ENCODE measurements around the gene CBL.

Gene CBL

DNA sequence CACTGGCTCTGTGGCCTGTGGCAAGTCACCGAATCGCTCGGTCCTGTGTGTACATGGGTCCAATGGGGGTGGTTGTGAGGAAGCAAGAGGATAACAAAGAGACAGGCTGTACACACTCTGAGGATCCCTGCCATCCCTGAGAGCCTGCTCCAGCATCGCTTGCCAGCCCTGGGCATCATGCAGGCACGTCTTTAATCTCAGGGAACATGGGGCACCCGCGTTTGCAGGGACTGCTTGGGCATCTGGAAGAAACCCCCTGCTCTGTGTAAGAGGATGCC, 135.8 kb downstream of the CBL start:
- Mint-ChIP-seq H3K27me3 (peaks cover 79% of the 10 kb centered on the region), H3K4me3 (no peak overlapping the region), H3K36me3 (peaks cover 3% of the 10 kb centered on the region), H3K27ac (no peak overlapping the region), H3K4me1 (peaks cover 25% of the 10 kb centered on the region), H3K9me3 (no peaks in the 10 kb centered on the region)
- ATAC-seq, result no peak

DNA sequence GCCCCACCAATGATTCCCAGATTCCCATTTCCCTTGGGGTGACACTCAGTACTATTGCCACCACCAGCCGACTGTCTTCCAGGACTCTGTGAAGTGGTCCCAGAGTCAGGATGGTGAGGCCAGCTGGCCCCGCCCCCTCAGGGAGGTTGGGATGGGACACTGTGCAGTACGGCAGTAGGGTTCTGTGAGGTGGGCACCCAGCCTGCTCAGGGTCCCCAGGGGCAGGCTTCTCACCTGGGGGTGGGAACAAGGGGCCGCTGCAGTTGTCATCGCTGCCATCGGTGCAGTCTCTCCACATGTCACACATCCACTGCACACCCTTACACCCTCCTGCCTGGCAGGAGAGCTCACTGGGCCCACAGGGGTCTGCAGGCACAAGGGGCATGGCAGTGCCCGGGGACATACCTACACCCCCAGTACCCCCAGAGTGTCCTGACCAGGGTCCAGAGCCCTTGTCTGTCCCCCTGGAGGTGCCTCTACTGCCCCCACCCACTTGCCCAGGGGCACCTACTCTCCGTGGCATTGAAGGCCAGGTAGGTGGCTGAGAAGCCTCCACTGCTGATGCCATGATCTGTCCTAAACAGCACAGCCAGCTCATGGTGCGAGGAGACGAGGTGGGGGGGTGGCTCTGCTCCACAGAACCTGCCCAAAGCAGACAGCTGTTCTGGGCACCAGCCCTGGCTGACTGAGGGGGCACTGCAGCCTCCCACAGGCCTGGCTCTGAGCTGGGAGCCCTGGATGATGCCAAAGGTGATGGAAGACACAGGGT, 136.4 kb downstream of the CBL start:
- no peak overlapping the region for H3K27ac Mint-ChIP-seq
- H3K9me3 Mint-ChIP-seq, result no peaks in the 10 kb centered on the region
- H3K4me3 Mint-ChIP-seq, result no peak overlapping the region
- peaks cover 24% of the 10 kb centered on the region for H3K4me1 Mint-ChIP-seq
- H3K27me3 Mint-ChIP-seq, result peaks cover 85% of the 10 kb centered on the region
- no peak for ATAC-seq
- no peaks in the 10 kb centered on the region for H3K36me3 Mint-ChIP-seq

DNA sequence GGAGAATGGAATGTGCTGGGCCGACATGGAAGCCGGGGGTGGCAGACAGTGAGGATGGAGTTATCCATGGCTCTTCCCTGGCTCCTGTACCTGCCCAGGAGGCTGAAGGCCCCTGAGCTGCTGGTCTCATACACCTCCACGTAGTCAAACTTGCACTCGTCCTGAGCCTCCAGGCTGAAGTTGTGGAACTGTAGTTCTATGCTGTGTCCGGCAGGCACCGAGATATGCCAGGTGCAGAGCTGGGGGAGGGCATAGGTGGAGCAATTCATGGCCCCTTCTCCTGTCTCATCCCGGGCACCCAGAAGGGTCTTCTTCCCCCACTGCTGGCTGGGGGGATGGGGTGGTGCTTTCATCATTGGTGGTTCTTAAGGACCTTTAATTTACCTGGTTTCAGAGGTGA, 137.6 kb downstream of the CBL start:
- no peak for ATAC-seq
- Mint-ChIP-seq H3K27ac (no peak overlapping the region), H3K36me3 (no peaks in the 10 kb centered on the region), H3K27me3 (peaks cover 87% of the 10 kb centered on the region), H3K4me1 (peaks cover 19% of the 10 kb centered on the region), H3K9me3 (no peaks in the 10 kb centered on the region), H3K4me3 (no peak overlapping the region)

DNA sequence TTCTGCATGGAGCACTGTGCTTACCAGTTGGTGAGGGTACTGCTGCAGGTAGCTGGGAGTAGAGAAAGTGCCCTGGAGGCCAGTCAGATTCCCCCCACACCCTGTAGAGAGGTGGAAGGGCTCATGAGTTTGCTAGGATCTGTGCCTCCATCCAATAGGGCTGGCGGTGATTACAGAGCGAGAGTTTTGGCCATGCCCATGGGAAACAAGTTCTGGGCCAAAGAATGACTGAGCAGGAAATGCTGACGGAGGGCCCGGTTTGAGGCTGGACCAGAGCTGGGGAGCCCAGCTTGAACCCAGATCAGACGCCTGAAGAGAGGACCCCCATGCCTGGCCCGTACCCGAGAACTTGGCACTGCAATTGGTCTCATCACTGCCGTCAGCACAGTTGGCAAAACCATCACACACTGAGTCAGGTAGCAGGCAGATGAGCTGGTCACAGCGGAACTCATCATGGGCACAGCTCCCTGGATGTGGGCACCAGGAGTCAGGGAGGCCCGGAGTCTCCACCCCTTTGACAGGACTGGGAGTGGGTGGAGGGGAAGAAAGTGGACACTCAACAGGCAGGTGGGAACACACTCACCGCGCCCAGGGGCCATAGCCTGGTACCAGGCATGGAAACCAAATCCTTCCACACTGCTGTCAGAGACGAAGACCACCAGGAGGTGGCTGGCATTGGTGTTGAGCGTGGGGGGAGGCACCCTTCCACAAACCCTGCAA, 138.3 kb downstream of the CBL start:
- Mint-ChIP-seq H3K27me3 (peaks cover 80% of the 10 kb centered on the region), H3K4me1 (peaks cover 12% of the 10 kb centered on the region), H3K27ac (no peak overlapping the region), H3K4me3 (no peak overlapping the region), H3K36me3 (no peaks in the 10 kb centered on the region), H3K9me3 (no peaks in the 10 kb centered on the region)
- no peak for ATAC-seq

GRCh38 chr11:119345685-119346084, 139.5 kb downstream of the CBL start:
- Mint-ChIP-seq H3K9me3 (no peaks in the 10 kb centered on the region), H3K4me1 (peaks cover 9% of the 10 kb centered on the region), H3K36me3 (no peaks in the 10 kb centered on the region), H3K27ac (no peak overlapping the region), H3K27me3 (peaks cover 83% of the 10 kb centered on the region), H3K4me3 (no peak overlapping the region)
- ATAC-seq, result no peak

GRCh38 chr11:119346605-119347004, 140.5 kb downstream of the CBL start, which contains the start of gene MFRP:
Gene MFRP (minus strand): TSS chr11:119346705. CDS start chr11:119346513, 192 bp downstream.
- ATAC-seq, result no peak
- Mint-ChIP-seq H3K4me1 (no peaks in the 10 kb centered on the region), H3K27ac (no peak within 1 kb of the TSS), H3K36me3 (no peaks in the 10 kb centered on the region), H3K27me3 (peaks cover 83% of the 10 kb centered on the region), H3K9me3 (no peaks in the 10 kb centered on the region), H3K4me3 (no peak within 1 kb of the TSS)

DNA sequence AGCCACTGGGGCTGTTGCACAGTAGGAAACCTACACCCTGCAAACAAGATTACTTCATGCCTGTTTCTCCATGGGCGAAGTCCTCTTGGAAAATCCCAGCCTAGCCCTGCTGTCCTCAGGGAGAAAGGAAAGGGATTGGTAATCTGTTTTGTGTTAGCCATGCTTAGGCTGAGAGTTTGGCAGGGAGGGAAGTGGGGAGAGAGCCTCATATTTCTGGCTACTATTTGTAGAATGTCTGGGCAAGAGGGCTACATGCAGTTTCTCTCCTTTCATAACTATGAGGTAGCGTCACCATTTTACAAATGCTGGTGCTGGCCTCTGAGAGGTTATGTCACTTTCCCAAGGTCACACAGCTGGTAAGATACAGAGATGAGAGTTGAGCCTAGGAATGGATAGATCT, 141.1 kb downstream of the CBL start:
- Mint-ChIP-seq H3K4me1 (no peaks in the 10 kb centered on the region), H3K36me3 (no peaks in the 10 kb centered on the region)
- no peak for ATAC-seq

DNA sequence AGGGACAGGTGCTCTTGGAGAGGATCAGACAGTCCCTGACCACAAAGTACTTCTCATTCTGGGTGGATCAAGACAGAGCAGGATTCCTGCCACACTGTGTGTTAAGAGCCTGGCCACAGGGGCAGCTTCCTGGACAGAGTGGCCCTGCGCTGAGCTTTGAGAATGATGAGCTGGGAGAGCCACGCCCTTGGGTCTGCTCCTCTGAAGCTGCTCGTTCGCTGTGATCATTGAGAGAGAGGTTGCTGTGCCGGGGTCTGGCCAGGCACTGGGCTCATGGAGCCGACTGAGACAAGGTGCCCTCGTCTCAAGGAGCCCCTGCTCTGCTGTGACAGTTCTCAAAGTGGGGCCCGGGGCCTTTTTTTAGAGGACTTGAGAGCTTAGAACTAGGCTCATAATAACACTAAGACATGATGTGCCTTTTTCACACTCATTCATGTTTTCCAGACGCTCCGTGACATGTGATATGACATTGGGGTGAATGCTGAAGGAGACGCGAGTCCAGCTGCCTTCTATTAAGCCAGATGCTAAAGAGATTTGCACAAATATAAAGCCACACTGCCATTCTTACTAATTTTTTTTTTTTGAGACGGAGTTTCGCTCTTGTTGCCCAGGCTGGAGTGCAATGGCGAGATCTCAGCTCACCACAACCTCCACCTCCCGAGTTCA, 141.9 kb downstream of the CBL start:
- Mint-ChIP-seq H3K4me1 (no peaks in the 10 kb centered on the region), H3K4me3 (no peak overlapping the region), H3K36me3 (no peaks in the 10 kb centered on the region), H3K27ac (no peak overlapping the region), H3K27me3 (peaks cover 83% of the 10 kb centered on the region), H3K9me3 (no peaks in the 10 kb centered on the region)
- no peak for ATAC-seq

More for the DNA sequence above, 141.1 kb downstream of the CBL start:
- Mint-ChIP-seq H3K27me3 (peaks cover 83% of the 10 kb centered on the region), H3K4me3 (no peak overlapping the region), H3K9me3 (no peaks in the 10 kb centered on the region), H3K27ac (no peak overlapping the region)

DNA sequence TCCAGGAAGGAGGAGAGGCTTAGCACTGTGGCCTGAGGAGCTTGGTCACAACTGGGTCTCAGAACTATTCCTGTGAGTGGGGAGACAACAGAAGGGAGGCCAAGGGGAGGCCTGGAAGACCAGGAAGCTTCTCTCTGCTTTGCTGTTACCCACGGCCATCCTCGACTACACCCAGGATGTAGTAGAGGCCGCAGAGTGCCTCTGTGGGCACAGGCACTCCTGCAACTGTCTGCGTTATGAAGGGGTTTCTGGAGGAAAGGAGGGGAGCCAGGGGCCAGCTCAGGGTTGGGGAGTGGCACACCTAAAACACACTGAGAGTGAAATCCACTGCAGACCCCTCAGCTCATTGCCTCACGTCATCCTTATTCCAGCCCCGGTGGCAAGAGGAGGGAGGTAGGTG, 144.2 kb downstream of the CBL start:
- Mint-ChIP-seq H3K4me3 (no peak overlapping the region), H3K9me3 (no peaks in the 10 kb centered on the region), H3K27ac (no peak overlapping the region), H3K27me3 (peaks cover 70% of the 10 kb centered on the region), H3K36me3 (no peaks in the 10 kb centered on the region), H3K4me1 (no peaks in the 10 kb centered on the region)
- no peak for ATAC-seq

DNA sequence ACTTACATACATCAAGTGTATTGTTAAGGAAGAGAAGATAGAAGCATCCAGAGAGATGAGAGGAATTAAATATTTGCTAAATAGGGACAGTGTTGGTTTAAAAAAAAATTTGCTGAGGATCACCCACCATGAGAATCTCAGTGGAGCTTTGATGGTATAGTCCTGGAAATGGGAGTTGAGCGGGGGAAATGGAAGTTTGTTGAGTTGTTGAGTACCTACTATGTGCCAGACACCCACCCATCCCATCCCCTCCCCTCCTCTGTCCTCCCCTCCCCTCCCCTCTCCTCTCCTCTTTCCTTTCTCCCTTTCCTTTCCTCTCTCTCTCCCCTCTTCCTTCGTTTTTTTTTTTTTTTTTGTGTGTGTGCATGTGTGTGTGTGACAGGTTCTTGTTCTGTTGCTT, 145.1 kb downstream of the CBL start:
- Mint-ChIP-seq H3K4me1 (peaks cover 4% of the 10 kb centered on the region), H3K4me3 (no peak overlapping the region), H3K9me3 (no peaks in the 10 kb centered on the region), H3K27ac (no peak overlapping the region), H3K36me3 (no peaks in the 10 kb centered on the region), H3K27me3 (peaks cover 70% of the 10 kb centered on the region)
- ATAC-seq, result no peak

DNA sequence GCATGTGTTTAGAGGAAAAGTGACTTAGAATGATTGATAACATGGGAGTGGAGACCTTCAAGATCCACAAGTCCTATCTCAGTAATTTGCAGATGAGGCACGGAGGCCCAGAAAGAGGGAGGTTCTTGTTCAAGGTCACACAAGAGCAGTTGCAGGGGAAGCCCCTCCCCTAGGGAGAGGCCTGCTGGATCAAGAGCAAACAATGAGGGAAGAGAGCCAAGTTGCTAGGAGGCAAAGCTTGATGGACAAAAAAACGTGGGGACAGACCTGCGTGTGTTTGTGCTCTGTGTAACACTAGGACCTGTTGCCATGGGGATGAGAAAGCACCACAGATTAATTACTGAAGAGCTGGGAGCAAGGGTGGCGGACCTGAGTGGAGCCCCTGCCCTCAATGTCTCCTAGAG, 146.7 kb downstream of the CBL start:
- Mint-ChIP-seq H3K9me3 (no peaks in the 10 kb centered on the region), H3K4me1 (peaks cover 11% of the 10 kb centered on the region), H3K36me3 (no peaks in the 10 kb centered on the region), H3K27ac (no peak overlapping the region), H3K27me3 (peaks cover 70% of the 10 kb centered on the region), H3K4me3 (no peak overlapping the region)
- no peak for ATAC-seq

DNA sequence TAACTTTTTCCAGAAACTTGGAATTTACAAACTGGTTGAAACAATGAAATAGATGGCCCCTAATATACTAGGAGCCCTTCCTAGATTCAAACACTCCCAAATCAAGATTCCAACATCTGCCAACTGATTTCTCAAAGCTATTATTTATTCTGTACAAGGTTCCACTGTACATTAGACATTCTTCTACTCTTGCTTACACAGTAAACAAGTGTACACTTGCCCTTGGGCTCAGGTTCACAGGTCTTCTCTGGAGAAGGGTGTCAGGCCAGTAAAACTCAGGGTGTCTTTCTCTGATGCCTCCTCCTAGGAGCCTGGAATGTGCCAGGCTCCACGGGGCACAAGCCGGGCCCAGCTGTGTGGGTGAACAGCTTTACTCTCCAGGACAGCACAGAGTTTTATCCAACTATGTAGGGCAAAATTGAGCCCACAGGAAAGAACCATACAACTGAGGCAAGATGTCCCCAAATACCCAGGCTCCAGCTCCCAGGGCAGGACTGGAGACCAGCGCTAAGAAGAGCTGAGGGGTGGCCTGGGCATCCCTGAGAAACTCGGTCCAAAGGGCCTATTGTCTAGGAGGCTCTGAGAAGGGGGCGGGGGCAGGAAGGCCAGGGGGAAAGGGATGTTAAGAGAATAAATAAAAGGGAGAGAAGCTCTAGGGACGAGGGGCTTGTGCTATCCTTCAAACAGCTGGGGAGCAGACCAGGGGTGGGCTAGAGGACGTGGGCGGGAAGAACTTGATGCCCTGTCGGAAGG, 149.1 kb downstream of the CBL start:
- no peak overlapping the region for H3K27ac Mint-ChIP-seq
- no peaks in the 10 kb centered on the region for H3K36me3 Mint-ChIP-seq

DNA sequence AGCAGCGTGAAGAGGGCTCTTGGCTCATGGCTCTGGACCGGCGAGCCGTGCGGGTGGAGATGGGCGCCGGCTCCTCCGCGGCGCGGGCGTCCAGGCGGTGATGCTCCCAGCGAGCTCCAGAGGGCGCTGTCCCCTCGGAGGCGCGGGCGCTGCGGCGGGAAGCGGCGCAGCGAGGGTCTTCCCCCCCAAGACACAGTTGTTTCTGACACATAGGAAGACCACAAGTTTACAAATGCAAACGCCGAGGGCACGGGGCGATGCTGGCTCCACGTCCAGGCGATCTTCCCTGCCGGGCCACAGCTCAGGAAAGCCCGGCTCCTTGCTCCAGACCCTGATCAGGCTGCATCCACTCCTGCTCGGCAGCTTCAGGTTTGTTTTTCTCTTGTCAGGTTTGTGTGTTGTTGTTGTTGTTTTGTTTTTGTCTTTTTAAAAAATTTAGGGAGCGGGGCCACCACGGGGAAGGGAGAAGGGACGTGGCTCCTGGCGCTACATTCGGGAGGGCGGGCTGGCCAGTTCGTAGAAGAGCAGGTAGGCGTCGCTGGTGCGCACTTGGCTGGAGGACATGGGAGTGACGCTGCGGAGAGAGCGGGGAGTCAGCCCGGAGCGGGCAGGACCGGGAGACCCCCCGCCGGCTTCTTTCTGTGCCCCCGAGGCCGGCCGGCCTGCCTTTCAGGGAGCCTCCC, 150.4 kb downstream of the CBL start:
- Mint-ChIP-seq H3K36me3 (no peaks in the 10 kb centered on the region), H3K27ac (no peak overlapping the region), H3K4me3 (peak overlapping the region; percentile 88), H3K9me3 (no peaks in the 10 kb centered on the region), H3K4me1 (peaks cover 22% of the 10 kb centered on the region), H3K27me3 (peaks cover 51% of the 10 kb centered on the region)
- ATAC-seq, result peak; percentile 76

More for the DNA sequence above, 149.1 kb downstream of the CBL start:
- Mint-ChIP-seq H3K9me3 (no peaks in the 10 kb centered on the region), H3K4me1 (peaks cover 22% of the 10 kb centered on the region), H3K4me3 (peak overlapping the region; percentile 24), H3K27me3 (peaks cover 63% of the 10 kb centered on the region)
- ATAC-seq, result no peak

DNA sequence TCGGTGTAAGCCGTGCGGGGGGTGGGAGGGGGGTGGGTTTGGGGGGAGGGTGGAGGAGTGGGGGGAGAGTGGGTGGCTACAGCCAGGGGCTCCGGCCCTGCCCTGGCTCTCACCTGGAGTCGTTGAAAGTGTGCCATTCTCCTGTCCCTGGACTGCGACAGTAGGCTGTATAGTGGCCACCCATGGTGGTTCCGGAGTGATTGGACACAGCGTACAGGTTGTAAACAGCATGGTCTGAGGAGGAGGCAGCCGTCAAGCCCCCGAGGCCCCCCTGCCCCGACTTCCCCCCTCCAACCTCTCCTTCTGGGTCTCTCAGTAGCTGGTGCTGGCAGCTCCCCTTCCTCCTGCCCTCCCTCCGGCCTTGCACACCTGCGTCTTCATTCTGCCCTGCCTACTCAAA, 150.9 kb downstream of the CBL start:
- Mint-ChIP-seq H3K4me3 (no peak overlapping the region), H3K9me3 (no peaks in the 10 kb centered on the region), H3K36me3 (no peaks in the 10 kb centered on the region), H3K4me1 (peaks cover 22% of the 10 kb centered on the region), H3K27me3 (peaks cover 47% of the 10 kb centered on the region), H3K27ac (no peak overlapping the region)
- no peak for ATAC-seq
